Gastrocnemius medialis (tissue), 4 donors: ENCODE results near the gene SLAIN1. TPM values are rescaled to one million over a fixed set of nuclear protein-coding genes. Genes with fewer than 3 reads are reported as not detected.

Experiments used
- ATAC-seq, 2 donors: fragments of 150-250 bp; one replicate each; pipeline ENCODE4 v1.9.1; 2016
- DNase-seq, 2 donors: peaks; one replicate each; pipeline ENCODE4 v3.0.0-alpha.2; 2019
- H3K27ac ChIP-seq, 4 donors: fragments of 200-600 bp; sonication (generic); 1 replicate in 1 of 4; 2 replicates in 3 of 4; pipeline ENCODE4 v1.5.1; 2016 to 2018; ENCODE audit warnings: mild to moderate bottlenecking in 2 of 4, moderate library complexity in 1 of 4
- H3K27me3 ChIP-seq, 3 donors: fragments of 200-600 bp; sonication (generic) in 2 of 3; 1 replicate in 1 of 3; 2 replicates in 2 of 3; pipeline versions ENCODE4 v1.5.1 to v1.6.0; 2016 to 2019; ENCODE audit warnings: mild to moderate bottlenecking in 1 of 3, moderate library complexity in 1 of 3
- H3K36me3 ChIP-seq, 2 donors: fragments of 200-600 bp; sonication (generic) in 1 of 2; one replicate each; pipeline ENCODE4 v1.5.1; 2017 to 2018
- H3K4me1 ChIP-seq, 2 donors: fragments of 200-600 bp; sonication (generic) in 1 of 2; one replicate each; pipeline ENCODE4 v1.5.1; 2016 to 2017; ENCODE audit warnings: mild to moderate bottlenecking in 2 of 2
- H3K4me3 ChIP-seq, 4 donors: fragments of 200-600 bp; sonication (generic) in 3 of 4; 1 replicate in 1 of 4; 2 replicates in 3 of 4; pipeline ENCODE4 v1.5.1; 2016 to 2019; ENCODE audit warnings: mild to moderate bottlenecking in 2 of 4
- H3K9me3 ChIP-seq, 3 donors: fragments of 200-600 bp; sonication (generic) in 2 of 3; 1 replicate in 1 of 3; 2 replicates in 2 of 3; pipeline ENCODE4 v1.5.1; 2016 to 2019
- CTCF ChIP-seq, 5 experiments: fragments of 450-650 bp in 3 of 5; fragments of 200-600 bp in 2 of 5; sonication (generic) in 2 of 5; IDR thresholded peaks in 4 of 5; conservative IDR thresholded peaks in 1 of 5; 1 replicate in 4 of 5; 2 replicates in 1 of 5; pipeline ENCODE4 v1.5.1; 2016 to 2019; ENCODE audit warnings: antibody characterized with exemption in 5 of 5, mild to moderate bottlenecking in 3 of 5, moderate library complexity in 3 of 5
- POLR2A ChIP-seq, 2 donors: fragments of 450-650 bp; IDR thresholded peaks; one replicate each; pipeline ENCODE4 v1.6.1; 2017; ENCODE audit warnings: antibody characterized with exemption in 2 of 2, mild to moderate bottlenecking in 2 of 2, moderate library complexity in 2 of 2
- in situ Hi-C, 4 donors: fragments of 200-750 bp; cut with MboI; loops; one replicate each; pipeline versions ENCODE4 v1.15.0 to v1.8.0; 2017; ENCODE audit warnings: low sequenced_read_pairs in 4 of 4
- intact Hi-C: fragments of 100-400 bp; cut with DNase I; formaldehyde crosslinking; loops from one replicate; pipeline ENCODE4 v1.15.1; 2023; ENCODE audit warnings: low total_unique reads
- total RNA-seq, 4 donors: library from RNA; depleted of rRNA; stranded (reverse); fragments of >200 nt; gene quantifications; one replicate each; pipeline versions ENCODE4 v1.1.0 to v1.2.3, GENCODE V29; 2016

Gene SLAIN1
- total RNA-seq, 4 donors from 2014 or later, result 3.2 to 17.5 (median 9.9) TPM

GRCh38 chr13:77752512-77753069 is 55.1 kb downstream of the SLAIN1 start:
- Histone ChIP-seq H3K4me1 (no peaks in the 10 kb centered on the region), H3K4me3 (no peak overlapping the region), H3K27ac (no peak overlapping the region), H3K36me3 (no peaks in the 10 kb centered on the region), H3K9me3 (no peaks in the 10 kb centered on the region), H3K27me3 (no peaks in the 10 kb centered on the region)
- DNase-seq (no peak), ATAC-seq (no peak)
- TF ChIP-seq POLR2A (IDR thresholded peaks at IDR 0.05) (no peak), CTCF (IDR thresholded peaks at IDR 0.05 in 4 of 5, conservative IDR thresholded peaks at IDR 0.05 in 1 of 5) (no peak)
- intact Hi-C loops (loop anchor here (5.0 kb wide), 1 partner anchor 260 kb away; no protein-coding TSS in a partner anchor), in situ Hi-C loops (loop anchor here in 2 of 4 donors (10.0 to 25.0 kb wide), 2 partner anchors 258 to 265 kb away; no protein-coding TSS in a partner anchor)

GRCh38 chr13:77760893-77761292 is 63.4 kb downstream of the SLAIN1 start:
- ATAC-seq, result no peak
- Histone ChIP-seq H3K4me1 (no peaks in the 10 kb centered on the region), H3K36me3 (peaks cover 0 to 4% of the 10 kb centered on the region in 2 donors), H3K27ac (no peak overlapping the region), H3K9me3 (no peaks in the 10 kb centered on the region), H3K4me3 (no peak overlapping the region), H3K27me3 (no peaks in the 10 kb centered on the region)
- TF ChIP-seq POLR2A (IDR thresholded peaks at IDR 0.05) (no peak), CTCF (IDR thresholded peaks at IDR 0.05 in 4 of 5, conservative IDR thresholded peaks at IDR 0.05 in 1 of 5) (no peak)
- in situ Hi-C loops, result loop anchor here in 1 of 4 donors (25.0 kb wide), 1 partner anchor 274 kb away; no protein-coding TSS in a partner anchor
- no peak for DNase-seq
- intact Hi-C loops, result no loop called here

- in situ Hi-C loops (loop anchor here in 1 of 4 donors (25.0 kb wide), 1 partner anchor 280 kb away; no protein-coding TSS in a partner anchor), intact Hi-C loops (no loop called here)
- TF ChIP-seq CTCF (IDR thresholded peaks at IDR 0.05 in 4 of 5, conservative IDR thresholded peaks at IDR 0.05 in 1 of 5) (no peak), POLR2A (IDR thresholded peaks at IDR 0.05) (no peak)
- H3K4me1 ChIP-seq, result no peaks in the 10 kb centered on the region
- no peak overlapping the region for H3K4me3 ChIP-seq
- DNase-seq, result no peak
- H3K27me3 ChIP-seq, result no peaks in the 10 kb centered on the region
- no peaks in the 10 kb centered on the region for H3K36me3 ChIP-seq
- no peak for ATAC-seq
- H3K9me3 ChIP-seq, result no peaks in the 10 kb centered on the region
- no peak overlapping the region for H3K27ac ChIP-seq
Observed at GRCh38 chr13:77767413-77767812, 69.9 kb downstream of the SLAIN1 start.

- Histone ChIP-seq H3K27me3 (no peaks in the 10 kb centered on the region), H3K36me3 (no peaks in the 10 kb centered on the region), H3K9me3 (no peaks in the 10 kb centered on the region), H3K4me1 (no peaks in the 10 kb centered on the region), H3K4me3 (no peak overlapping the region), H3K27ac (no peak overlapping the region)
- in situ Hi-C loops, result loop anchor here in 2 of 4 donors (5.0 to 25.0 kb wide), 3 partner anchors 287 to 348 kb away; no protein-coding TSS in a partner anchor
- intact Hi-C loops, result no loop called here
- ATAC-seq (no peak), DNase-seq (no peak)
- TF ChIP-seq CTCF (IDR thresholded peaks at IDR 0.05 in 4 of 5, conservative IDR thresholded peaks at IDR 0.05 in 1 of 5) (no peak), POLR2A (IDR thresholded peaks at IDR 0.05) (no peak)
Observed at GRCh38 chr13:77774181-77774580, 76.7 kb downstream of the SLAIN1 start.
